GM18517 (cell line): ENCODE data around the gene AMDHD2.
"Not testable (repeated sequence)": the region's sequence is repeated elsewhere in the genome, so short reads cannot be mapped to it uniquely, and the experiment has no call there.

ENCODE experiments used
- ATAC-seq: cut with Tn5 transposase; IDR thresholded peaks from one replicate; pipeline ENCODE4 v1.9.1; 2021; ENCODE audit warnings: mild to moderate bottlenecking, moderate library complexity; ENCODE audit not compliant: unreplicated experiment

Gene AMDHD2

DNA sequence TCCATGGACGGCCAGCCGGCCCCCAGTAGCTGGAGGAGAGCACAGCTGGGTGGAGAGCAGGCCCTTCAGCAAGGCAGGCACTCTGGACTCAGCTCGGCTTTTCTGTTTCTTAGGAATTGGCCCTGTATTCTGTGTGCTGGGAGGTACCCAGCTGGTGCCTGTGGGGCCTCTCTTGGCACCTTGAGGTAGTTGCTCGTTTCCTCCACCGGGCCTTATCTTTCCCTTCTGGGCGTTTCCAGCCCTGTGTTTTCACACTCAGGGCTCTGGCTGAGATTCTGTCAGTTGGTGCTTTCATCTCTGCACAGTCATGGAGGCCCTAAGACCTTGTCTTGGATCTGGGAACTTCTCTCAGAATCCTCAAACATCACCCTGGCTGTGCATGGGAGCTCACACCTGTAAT lies 47.3 kb downstream of the AMDHD2 start:
- not testable (repeated sequence) for ATAC-seq

DNA sequence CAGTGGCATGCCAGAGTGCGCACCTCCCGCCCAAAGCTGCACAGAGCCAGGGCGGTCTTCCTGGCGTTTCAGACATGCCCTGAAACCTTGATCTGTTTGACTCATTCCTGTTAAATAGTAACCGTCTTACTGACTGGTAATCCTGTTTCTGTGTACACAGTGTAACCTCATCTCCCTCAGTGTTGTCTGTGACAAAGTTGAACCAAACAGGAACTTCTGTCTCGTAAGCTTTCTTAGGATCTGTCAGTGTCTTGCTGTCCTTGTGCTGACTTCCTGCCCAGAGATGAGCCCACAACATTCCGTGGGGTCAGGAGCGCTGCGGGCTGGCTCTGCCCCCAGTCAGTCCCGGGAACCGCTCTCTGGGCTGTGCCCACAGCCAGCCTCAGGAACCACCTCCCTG lies 48.4 kb downstream of the AMDHD2 start:
- not testable (repeated sequence) for ATAC-seq

DNA sequence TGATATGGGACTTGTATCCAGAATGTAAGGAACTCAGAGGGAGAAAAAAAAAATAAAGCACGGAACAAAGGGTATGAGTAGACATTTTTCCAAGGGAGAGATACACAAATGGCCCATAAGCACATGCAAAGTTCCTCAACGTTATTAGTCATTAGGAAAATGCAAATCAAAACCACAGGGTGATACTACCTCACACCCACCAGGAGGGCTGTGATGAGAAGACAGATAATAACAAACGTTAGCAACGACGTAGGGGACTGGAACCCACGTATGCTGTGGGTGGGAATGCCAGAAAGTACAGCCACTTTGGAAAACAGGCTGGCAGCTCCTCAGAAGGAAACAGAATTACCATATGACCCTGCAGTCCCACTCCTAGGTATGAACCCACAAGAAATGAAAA lies 52.5 kb downstream of the AMDHD2 start:
- ATAC-seq, result not testable (repeated sequence)

DNA sequence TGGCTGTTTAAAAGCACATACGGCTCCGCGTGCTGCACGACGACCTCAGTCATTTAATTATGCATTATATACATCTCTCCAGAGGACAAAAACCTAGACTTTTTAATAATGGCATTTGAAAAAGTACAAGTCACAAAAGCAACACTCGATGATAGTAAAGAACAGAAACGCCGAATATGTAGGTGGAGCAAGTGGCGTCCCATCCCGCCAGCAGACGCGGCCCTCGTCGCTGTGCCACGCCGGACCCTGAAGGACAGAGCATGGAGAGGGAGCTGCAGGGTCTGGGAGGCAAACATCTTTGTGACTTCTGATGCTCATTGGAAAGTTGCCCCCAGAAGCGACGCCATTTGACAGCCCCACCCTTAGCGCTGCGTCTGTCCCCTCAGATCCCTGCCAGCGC lies 55.7 kb downstream of the AMDHD2 start:
- not testable (repeated sequence) for ATAC-seq

DNA sequence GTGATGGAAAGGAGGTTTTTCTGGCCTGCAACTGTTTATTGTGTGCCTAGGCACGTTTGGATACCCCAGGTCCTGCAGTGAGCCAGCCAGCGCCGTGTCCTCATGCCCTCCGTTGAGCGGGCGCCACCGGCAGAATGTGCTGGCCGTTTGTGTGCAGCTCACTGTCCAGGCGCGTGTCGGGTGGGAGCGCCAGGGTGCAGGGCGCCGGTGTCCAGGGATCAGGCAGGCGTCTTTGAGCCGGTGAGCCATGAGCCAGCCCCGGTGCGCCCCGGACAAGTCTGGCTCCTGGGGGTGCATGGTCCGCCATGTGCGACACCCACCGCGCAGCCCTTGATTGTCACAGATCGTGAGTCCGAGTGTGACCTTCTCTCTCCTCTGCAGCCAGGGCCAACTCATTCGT lies 56.9 kb downstream of the AMDHD2 start:
- not testable (repeated sequence) for ATAC-seq

DNA sequence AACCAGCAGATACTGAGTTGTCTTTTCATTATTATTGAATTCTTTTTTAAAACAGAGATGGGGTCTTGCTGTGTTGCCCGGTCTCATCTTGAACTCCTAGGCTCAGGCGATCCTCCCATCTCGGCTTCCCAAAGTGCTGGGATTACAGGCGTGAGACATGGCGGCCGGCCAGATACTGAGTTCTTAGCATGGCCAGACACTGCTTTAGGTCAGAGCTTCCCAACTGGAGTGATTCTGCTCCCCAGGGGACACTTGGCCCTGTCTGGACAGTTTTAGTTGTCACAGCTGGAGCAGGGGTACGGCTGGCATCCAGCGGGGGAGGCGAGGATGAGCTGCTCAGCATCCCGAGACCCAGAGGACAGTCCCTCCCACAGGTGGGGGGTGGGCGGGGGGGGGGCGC lies 58.7 kb downstream of the AMDHD2 start:
- ATAC-seq, result not testable (repeated sequence)

DNA sequence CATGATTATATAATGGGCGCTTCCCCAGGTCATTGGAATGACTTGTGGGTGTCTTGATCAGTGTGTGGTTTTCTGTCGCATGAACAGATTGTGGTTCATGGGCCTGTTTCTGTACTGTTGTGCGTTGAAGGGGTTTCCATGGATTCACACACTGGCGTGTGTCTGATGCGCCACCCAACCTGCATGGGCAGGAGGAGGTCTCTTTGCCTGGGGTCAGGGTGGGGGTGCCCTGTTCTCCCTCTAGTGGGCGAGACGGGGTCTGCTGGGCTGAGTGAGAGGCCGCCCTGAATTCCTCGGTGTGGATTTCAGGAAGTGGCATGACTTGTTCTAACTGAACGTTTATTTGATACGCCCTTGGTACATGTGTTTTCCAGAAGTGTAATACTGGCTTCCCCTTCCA lies 60.0 kb downstream of the AMDHD2 start:
- not testable (repeated sequence) for ATAC-seq

DNA sequence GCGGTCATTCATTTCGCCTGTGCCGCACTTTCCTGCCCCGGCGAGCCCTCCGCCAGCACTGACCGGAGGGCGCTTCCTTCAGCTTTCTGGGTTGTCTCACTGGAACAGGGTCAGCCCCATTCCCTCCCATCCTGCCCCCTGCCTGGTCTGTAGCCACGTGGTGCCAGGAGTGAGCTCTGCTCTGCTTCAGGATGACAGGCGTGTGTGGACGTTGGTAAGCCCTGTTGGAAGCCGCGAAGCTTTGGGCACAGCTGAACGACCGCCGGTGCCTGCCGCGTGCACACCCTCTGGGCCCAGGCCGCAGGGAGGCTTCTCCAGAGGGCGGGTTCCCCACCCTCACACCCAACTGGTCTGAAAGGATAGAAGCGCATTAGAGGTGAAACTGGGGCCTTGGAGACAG lies 60.6 kb downstream of the AMDHD2 start:
- not testable (repeated sequence) for ATAC-seq
